ENCODE data around the gene WDCP. TPM values are rescaled to one million over a fixed set of nuclear protein-coding genes. Genes with fewer than 3 reads are reported as not detected.
A peak's percentile ranks its signal among the peaks of the same experiment; 100 is the strongest.
"Not testable (repeated sequence)": the region's sequence is repeated elsewhere in the genome, so short reads cannot be mapped to it uniquely, and the experiment has no call there.

Gene WDCP, protein sequence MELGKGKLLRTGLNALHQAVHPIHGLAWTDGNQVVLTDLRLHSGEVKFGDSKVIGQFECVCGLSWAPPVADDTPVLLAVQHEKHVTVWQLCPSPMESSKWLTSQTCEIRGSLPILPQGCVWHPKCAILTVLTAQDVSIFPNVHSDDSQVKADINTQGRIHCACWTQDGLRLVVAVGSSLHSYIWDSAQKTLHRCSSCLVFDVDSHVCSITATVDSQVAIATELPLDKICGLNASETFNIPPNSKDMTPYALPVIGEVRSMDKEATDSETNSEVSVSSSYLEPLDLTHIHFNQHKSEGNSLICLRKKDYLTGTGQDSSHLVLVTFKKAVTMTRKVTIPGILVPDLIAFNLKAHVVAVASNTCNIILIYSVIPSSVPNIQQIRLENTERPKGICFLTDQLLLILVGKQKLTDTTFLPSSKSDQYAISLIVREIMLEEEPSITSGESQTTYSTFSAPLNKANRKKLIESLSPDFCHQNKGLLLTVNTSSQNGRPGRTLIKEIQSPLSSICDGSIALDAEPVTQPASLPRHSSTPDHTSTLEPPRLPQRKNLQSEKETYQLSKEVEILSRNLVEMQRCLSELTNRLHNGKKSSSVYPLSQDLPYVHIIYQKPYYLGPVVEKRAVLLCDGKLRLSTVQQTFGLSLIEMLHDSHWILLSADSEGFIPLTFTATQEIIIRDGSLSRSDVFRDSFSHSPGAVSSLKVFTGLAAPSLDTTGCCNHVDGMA
- total RNA-seq, result 10 to 100 TPM in 1 of 2 donors, 1 to 10 TPM in 1; 8.0 to 21.3 TPM

DNA sequence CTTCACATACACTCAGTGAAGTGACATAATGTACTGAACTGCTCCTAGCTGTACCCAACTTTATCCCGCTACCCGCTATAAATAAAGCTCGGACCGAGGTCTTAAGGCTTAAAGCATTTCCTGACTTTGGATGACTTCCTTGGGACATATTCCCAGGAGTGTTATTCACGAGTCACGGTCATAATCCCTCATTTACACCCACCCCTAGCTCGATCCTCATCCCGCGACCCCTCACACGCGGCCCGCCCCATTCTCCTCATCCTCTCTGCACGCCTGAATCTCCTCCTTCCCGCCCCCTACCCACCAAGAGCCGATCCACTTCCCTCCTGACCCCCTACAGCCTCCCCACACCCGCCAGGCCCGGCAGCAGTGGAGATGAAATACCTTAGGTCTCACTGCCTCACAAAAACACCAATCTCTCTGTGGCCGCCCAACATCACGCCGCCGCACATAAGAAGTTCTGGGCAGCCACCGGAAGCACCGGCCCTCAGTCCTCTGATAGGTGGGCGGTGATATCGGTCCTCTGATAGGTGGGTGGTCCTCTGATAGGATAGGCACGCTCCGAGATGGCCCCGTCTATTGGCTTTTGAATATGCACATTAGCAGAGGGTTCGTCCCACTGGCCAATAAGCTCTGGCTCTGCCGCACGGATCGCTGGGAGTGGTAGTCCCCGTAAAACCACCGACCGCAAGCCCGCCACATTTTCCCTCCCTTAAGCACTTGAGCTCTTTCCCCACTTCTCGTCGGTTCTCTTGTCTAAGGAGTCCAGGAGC lies at the start of gene WDCP:
WDCP (minus strand) TSS at position 462 of the 773 bp plus-strand sequence. CDS start 7,897 bp downstream, outside the sequence.
- H3K9me3 ChIP-seq, result no peaks in the 10 kb centered on the region
- TF ChIP-seq, protein P1, sequence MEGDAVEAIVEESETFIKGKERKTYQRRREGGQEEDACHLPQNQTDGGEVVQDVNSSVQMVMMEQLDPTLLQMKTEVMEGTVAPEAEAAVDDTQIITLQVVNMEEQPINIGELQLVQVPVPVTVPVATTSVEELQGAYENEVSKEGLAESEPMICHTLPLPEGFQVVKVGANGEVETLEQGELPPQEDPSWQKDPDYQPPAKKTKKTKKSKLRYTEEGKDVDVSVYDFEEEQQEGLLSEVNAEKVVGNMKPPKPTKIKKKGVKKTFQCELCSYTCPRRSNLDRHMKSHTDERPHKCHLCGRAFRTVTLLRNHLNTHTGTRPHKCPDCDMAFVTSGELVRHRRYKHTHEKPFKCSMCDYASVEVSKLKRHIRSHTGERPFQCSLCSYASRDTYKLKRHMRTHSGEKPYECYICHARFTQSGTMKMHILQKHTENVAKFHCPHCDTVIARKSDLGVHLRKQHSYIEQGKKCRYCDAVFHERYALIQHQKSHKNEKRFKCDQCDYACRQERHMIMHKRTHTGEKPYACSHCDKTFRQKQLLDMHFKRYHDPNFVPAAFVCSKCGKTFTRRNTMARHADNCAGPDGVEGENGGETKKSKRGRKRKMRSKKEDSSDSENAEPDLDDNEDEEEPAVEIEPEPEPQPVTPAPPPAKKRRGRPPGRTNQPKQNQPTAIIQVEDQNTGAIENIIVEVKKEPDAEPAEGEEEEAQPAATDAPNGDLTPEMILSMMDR (IDR thresholded peaks at IDR 0.05), result no peak
- H3K4me3 ChIP-seq, result peak within 1 kb of the TSS; percentile 93
- peak within 1 kb of the TSS; percentile 77 for H3K27ac ChIP-seq
- H3K27me3 ChIP-seq (replicated peaks; ENCODE audit: insufficient read depth), result no peaks in the 10 kb centered on the region
- no peaks in the 10 kb centered on the region for H3K36me3 ChIP-seq
- DNase-seq (ENCODE audit: low spot score) (peak; percentile 95), ATAC-seq (ENCODE audit: insufficient number of reproducible peaks, low FRiP score, low read depth) (peak; percentile 99)
- peaks cover 12 to 25% of the 10 kb centered on the region in 2 donors for H3K4me1 ChIP-seq (ENCODE audit: control insufficient read depth in 1 of 2, low read depth in 2 of 2)

- not testable (repeated sequence) for ATAC-seq (ENCODE audit: insufficient number of reproducible peaks, low FRiP score, low read depth); H3K27me3 ChIP-seq (replicated peaks; ENCODE audit: insufficient read depth); DNase-seq (ENCODE audit: low spot score); H3K27ac ChIP-seq; H3K9me3 ChIP-seq; H3K4me1 ChIP-seq (ENCODE audit: control insufficient read depth in 1 of 2, low read depth in 2 of 2); H3K4me3 ChIP-seq
- H3K36me3 ChIP-seq, result peaks cover 21% of the 10 kb centered on the region
These were observed 48.0 kb upstream of the WDCP start for GRCh38 chr2:24095171-24095677.

DNA sequence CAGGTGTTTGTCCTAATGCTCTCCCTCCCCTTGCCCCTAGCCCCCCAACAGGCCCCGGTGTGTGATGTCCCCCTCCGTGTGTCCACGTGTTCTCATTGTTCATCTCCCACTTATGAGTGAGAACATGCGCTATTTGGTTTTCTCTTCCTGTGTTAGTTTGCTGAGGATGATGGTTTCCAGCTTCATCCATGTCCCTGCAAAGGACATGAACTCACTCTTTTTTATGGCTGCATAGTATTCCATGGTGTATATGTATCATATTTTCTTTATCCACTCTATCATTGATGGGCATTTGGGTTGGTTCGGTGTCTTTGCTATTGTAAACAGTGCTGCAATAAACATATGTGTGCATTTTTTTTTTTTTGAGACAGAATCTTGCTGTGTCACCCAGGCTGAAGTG lies 46.1 kb upstream of the WDCP start:
- H3K36me3 ChIP-seq, result peaks cover 21% of the 10 kb centered on the region
- DNase-seq (ENCODE audit: low spot score); ATAC-seq (ENCODE audit: insufficient number of reproducible peaks, low FRiP score, low read depth); H3K9me3 ChIP-seq; H3K4me3 ChIP-seq; H3K27me3 ChIP-seq (replicated peaks; ENCODE audit: insufficient read depth); H3K27ac ChIP-seq; H3K4me1 ChIP-seq (ENCODE audit: control insufficient read depth in 1 of 2, low read depth in 2 of 2): not testable (repeated sequence)

GRCh38 chr2:24088821-24089359 lies 41.7 kb upstream of the WDCP start:
- Histone ChIP-seq H3K9me3 (no peaks in the 10 kb centered on the region), H3K4me1 (ENCODE audit: control insufficient read depth in 1 of 2, low read depth in 2 of 2) (peaks cover under 1 to 10% of the 10 kb centered on the region in 2 donors), H3K27me3 (replicated peaks; ENCODE audit: insufficient read depth) (no peaks in the 10 kb centered on the region), H3K4me3 (no peak overlapping the region), H3K27ac (no peak overlapping the region), H3K36me3 (no peaks in the 10 kb centered on the region)
- DNase-seq (ENCODE audit: low spot score) (no peak), ATAC-seq (ENCODE audit: insufficient number of reproducible peaks, low FRiP score, low read depth) (no peak)
- TF ChIP-seq, protein P1 (IDR thresholded peaks at IDR 0.05), result no peak

DNA sequence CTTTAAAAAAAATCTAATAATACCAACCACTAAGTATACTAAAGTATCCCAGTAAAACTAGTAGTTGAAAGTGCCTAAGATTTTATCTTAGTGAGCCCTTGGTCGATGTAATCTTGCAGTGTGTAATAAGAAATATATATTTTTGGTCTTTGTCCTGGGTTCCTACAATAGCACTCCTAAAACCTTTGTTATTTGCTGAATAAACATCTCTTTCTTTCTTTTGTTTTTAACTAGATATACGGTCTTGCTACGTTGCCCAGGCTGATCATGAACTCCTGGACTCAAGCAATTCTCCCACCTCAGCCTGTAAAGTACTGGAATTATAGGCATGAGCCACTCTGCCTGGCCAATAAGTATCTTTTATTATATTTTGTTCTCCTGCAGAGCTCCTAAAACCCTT lies 39.8 kb upstream of the WDCP start:
- Histone ChIP-seq H3K4me3 (no peak overlapping the region), H3K9me3 (no peaks in the 10 kb centered on the region), H3K27ac (no peak overlapping the region), H3K36me3 (peaks cover 6% of the 10 kb centered on the region), H3K4me1 (ENCODE audit: control insufficient read depth in 1 of 2, low read depth in 2 of 2) (peaks cover 7 to 19% of the 10 kb centered on the region in 2 donors), H3K27me3 (replicated peaks; ENCODE audit: insufficient read depth) (no peaks in the 10 kb centered on the region)
- no peak for ATAC-seq (ENCODE audit: insufficient number of reproducible peaks, low FRiP score, low read depth)
- TF ChIP-seq, protein P1 (IDR thresholded peaks at IDR 0.05), result no peak
- DNase-seq (ENCODE audit: low spot score), result no peak

All from thoracic aorta (tissue), 2 donors.